ENCODE results near the gene GIMAP1. TPM values are rescaled to one million over a fixed set of nuclear protein-coding genes. Genes with fewer than 3 reads are reported as not detected.

GIMAP1 gene
- not detected in 5 replicates for total RNA-seq (2022; extraction: Qiagen RNA extraction)

DNA sequence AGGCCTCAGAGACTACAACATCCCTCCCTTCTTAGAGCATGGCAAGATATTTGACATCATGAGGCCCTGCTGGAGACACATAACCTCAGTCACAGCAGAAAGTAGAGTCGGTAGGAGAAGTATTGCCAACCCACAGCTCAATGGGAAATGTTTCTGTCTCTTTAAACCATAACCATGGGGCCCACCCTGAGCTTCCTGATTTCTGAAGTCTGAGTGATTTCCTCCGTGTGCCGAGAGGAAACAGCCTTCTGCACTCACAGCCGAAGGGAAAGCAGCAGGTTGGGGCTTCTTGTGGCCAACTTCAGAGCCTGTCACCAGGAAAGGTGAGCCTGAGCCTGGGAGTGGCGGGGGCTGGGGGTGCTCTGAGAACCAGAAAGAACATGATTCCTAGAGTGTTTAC, at the start of gene GIMAP1:
GIMAP1 (plus strand) TSS at position 246 of the 400 bp plus-strand sequence. CDS start 2,435 bp downstream, outside the sequence.

DNA sequence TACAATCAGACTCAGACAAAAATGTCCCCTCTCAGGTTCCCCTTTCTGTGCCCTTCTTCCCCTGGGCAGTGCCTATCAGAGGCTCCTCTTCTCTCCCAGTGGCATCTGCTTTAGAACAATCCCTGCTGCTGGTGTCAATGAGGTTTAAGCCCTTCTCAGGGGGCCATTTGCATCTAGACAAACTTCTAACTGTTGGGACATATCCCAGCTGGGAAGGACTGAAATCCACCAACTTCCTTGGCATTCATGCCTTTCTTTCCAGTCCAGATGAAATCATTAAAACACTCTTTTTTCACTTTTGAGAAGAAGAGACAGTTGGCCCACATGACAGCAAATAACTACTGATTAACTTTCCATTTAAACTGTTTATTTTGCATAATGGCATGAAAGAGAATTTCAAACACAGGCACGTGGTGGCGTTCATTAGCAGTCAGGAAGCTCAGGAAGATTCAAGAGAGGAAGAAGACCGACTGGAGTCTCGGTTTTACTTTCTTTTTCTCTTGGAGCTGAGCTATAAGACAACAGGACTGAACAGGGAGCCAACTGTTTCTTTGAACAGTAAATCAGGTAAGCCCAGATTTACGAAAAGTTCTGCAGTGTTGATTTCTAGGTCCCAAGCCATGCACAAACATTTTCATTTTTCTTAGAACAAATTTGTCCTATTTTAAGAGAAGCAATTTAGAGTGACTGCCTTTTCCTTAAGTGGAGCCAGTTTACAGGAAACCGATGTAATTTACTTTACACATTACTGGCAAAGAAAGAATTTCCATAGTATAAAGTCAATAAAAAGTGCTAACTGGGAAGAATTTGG, 31.0 kb upstream of the GIMAP1 start, which contains the start of gene GIMAP2:
GIMAP2 (plus strand) TSS at position 488 of the 811 bp plus-strand sequence. CDS start 1,354 bp downstream, outside the sequence.

DNA sequence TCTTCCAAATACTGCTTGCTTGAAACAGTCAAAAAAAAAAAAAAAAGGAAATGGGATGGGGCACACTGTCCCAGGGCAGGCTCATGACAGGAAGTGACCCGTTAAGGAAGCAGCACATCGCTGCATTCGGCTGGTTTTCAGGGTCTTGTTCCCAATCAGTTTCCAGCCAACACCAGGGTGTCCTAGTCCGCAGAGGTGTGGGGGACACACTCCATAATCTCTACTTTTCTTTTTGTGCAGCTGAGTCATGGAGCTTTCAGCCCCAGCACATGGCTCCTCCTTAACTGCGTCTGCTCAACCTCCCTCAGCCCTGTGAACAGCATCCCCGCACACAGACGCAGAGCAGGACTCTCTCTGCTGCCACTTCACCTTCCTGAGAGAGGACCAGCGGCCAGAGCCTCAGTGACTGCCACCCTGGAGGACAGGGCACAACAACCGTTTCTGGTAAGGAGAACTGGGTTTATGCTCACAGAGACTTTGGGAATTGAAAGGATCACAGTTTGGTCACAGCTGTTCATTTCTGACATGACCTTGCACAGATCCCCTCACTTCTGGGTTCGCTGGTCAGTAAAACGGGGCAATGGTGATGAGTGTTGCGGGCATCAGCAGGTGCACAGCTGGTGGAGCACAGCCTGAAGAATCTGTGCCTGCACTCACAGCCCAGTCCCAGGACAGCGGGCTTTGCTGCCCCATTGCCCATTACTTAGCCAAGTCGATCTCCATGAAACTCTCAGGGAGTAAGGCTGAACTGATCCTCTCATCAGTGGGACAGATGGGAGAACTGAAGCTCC, 21.0 kb downstream of the GIMAP1 start, which contains the start of gene GIMAP5:
GIMAP5 (plus strand) TSS at position 154 of the 791 bp plus-strand sequence. CDS start 3,467 bp downstream, outside the sequence.

Other genes with a start within 250 kb of the GIMAP1 start
- not detected in 5 replicates for gene GIMAP7, start 201.7 kb upstream of the GIMAP1 start, total RNA-seq (2022; extraction: Qiagen RNA extraction)
- not detected in 5 replicates for gene GIMAP4, start 149.2 kb upstream of the GIMAP1 start, total RNA-seq (2022; extraction: Qiagen RNA extraction)
- gene GIMAP6, start 84.2 kb upstream of the GIMAP1 start, total RNA-seq (2022; extraction: Qiagen RNA extraction), result not detected in 5 replicates
- gene GIMAP2, start 30.9 kb upstream of the GIMAP1 start, total RNA-seq (2022; extraction: Qiagen RNA extraction), result not detected in 5 replicates
- gene GIMAP5, start 20.8 kb downstream of the GIMAP1 start, total RNA-seq (2022; extraction: Qiagen RNA extraction), result 0.05 to 0.11 TPM (median 0.08 TPM) in 3 of 5 replicates, not detected in the others
- 0.06 to 0.17 TPM (median 0.14 TPM) in 3 of 5 replicates, not detected in the others for gene TMEM176B, start 83.8 kb downstream of the GIMAP1 start, total RNA-seq (2022; extraction: Qiagen RNA extraction)
- 0.16 TPM in 1 of 5 replicates, not detected in the others for gene TMEM176A, start 84.2 kb downstream of the GIMAP1 start, total RNA-seq (2022; extraction: Qiagen RNA extraction)
- gene AOC1, start 135.9 kb downstream of the GIMAP1 start, total RNA-seq (2022; extraction: Qiagen RNA extraction), result 0.02 to 0.07 TPM (median 0.05 TPM) in 4 of 5 replicates, not detected in the other